K562 (cell line): ENCODE results near the gene OGFR. TPM values are rescaled to one million over a fixed set of nuclear protein-coding genes. Genes with fewer than 3 reads are reported as not detected.
A peak's percentile ranks its signal among the peaks of the same experiment; 100 is the strongest.

Source experiments
- ATAC-seq: fragments of 200-7000 bp; cut with Tn5 transposase; 3 replicates; pipeline ENCODE4 v1.9.1; 2020; ENCODE audit warnings: moderate library complexity
- BruUV-seq: library from RNA; stranded (reverse); fragments of 400-500 nt; replicated peaks from 2 replicates; lab custom pipeline; 2021; lab: Mats Ljungman, UMichigan
- CTCF ChIA-PET: fragments of 300-600 bp; formaldehyde crosslinking; extraction: SDS; loops from one replicate; lab custom pipeline; 2021; ENCODE audit warnings: low intra/inter-chr PET ratio; lab: Yijun Ruan, JAX
- POLR2A ChIA-PET: fragments of 300-600, 350-650 bp; sonication (Branson Sonifier 250); formaldehyde crosslinking; extraction: SDS; loops from one replicate; lab custom pipeline; 2021; ENCODE audit warnings: antibody characterized with exemption, inconsistent platforms; lab: Yijun Ruan, JAX
- DNase-seq, 4 experiments: peaks; one replicate each; pipeline versions ENCODE4 v3.0.0 to v3.0.0-alpha.2; 2011 to 2018; ENCODE audit warnings: low spot score in 3 of 4, mixed read lengths in 3 of 4; ENCODE audit errors: extremely low read depth in 1 of 4
- FAIRE-seq: peaks from 2 replicates; lab custom pipeline; 2011; peaks lifted over from hg19 to GRCh38; lab: Jason Lieb, UNC
- H2AFZ ChIP-seq: 2 replicates; pipeline ENCODE4 v1.6.0; 2011; ENCODE audit warnings: low read depth, low read length, control low read depth, inconsistent platforms
- H3K27ac ChIP-seq: fragments of 200-600 bp; 3 replicates; pipeline ENCODE4 v1.8.0; 2011; ENCODE audit warnings: low read depth, mild to moderate bottlenecking, control low read depth, inconsistent platforms, low read length, moderate library complexity, mixed read lengths; ENCODE audit errors: extremely low read depth
- H3K27me3 ChIP-seq, 2 experiments: fragments of 300-600 bp in 1 of 2; 2 replicates in 1 of 2; 3 replicates in 1 of 2; pipeline versions ENCODE4 v1.6.0 to v1.8.0; 2011; ENCODE audit warnings: inconsistent platforms in 2 of 2, low read length in 2 of 2, mild to moderate bottlenecking in 1 of 2, mixed read lengths in 1 of 2, moderate library complexity in 1 of 2; ENCODE audit not compliant: control insufficient read depth in 2 of 2, insufficient read depth in 2 of 2
- H3K36me3 ChIP-seq: fragments of 300-600 bp; 3 replicates; pipeline ENCODE4 v1.8.0; 2011; ENCODE audit warnings: mild to moderate bottlenecking, low read length, inconsistent platforms; ENCODE audit not compliant: control insufficient read depth, insufficient read depth
- H3K4me1 ChIP-seq, 2 experiments: fragments of 200-600 bp in 1 of 2; replicated peaks in 1 of 2; 2 replicates in 1 of 2; 3 replicates in 1 of 2; pipeline versions ENCODE4 v1.5.1 to v1.8.0; 2011; ENCODE audit warnings: inconsistent platforms in 2 of 2, low read length in 2 of 2, mild to moderate bottlenecking in 1 of 2, mixed read lengths in 1 of 2, moderate library complexity in 1 of 2; ENCODE audit not compliant: control insufficient read depth in 2 of 2, insufficient read depth in 2 of 2
- H3K4me2 ChIP-seq: 2 replicates; pipeline ENCODE4 v1.6.1; 2011; ENCODE audit warnings: low read length, control low read depth, inconsistent platforms, mixed read lengths; ENCODE audit not compliant: insufficient read depth
- H3K4me3 ChIP-seq: fragments of 200-600 bp; sonication (generic), shearing (Covaris generic); 2 replicates; pipeline ENCODE4 v1.5.1; 2016; ENCODE audit warnings: control low read depth, inconsistent platforms
- H3K79me2 ChIP-seq: fragments of 200-600 bp; 3 replicates; pipeline ENCODE4 v1.8.0; 2011; ENCODE audit warnings: low read length, inconsistent platforms; ENCODE audit not compliant: control insufficient read depth, insufficient read depth
- H3K9ac ChIP-seq, 2 experiments: 2 replicates each; pipeline versions ENCODE4 v1.6.0 to v1.6.1; 2011; ENCODE audit warnings: low read depth in 2 of 2, low read length in 2 of 2, control low read depth in 1 of 2, inconsistent platforms in 1 of 2, mild to moderate bottlenecking in 1 of 2, mixed read lengths in 1 of 2; ENCODE audit not compliant: insufficient read depth in 1 of 2
- H3K9me1 ChIP-seq: one replicate; pipeline ENCODE4 v1.6.0; 2011; ENCODE audit warnings: inconsistent platforms, mild to moderate bottlenecking, low read length, moderate library complexity; ENCODE audit not compliant: control insufficient read depth, insufficient read depth
- H3K9me3 ChIP-seq: replicated peaks from 2 replicates; pipeline ENCODE4 v1.5.1; 2011; ENCODE audit warnings: low read depth, low read length, inconsistent platforms; ENCODE audit not compliant: control insufficient read depth, insufficient read depth
- H4K20me1 ChIP-seq: replicated peaks from 2 replicates; pipeline ENCODE4 v1.6.1; 2011; ENCODE audit warnings: low read length, inconsistent platforms, mixed read lengths; ENCODE audit not compliant: control insufficient read depth, insufficient read depth
- JUN ChIP-seq, 2 experiments: sonication (generic) in 1 of 2; formaldehyde crosslinking in 1 of 2; IDR thresholded peaks; 2 replicates each; pipeline versions ENCODE4 v1.6.1 to v1.8.0; 2012 to 2022; ENCODE audit warnings: borderline replicate concordance in 2 of 2, mild to moderate bottlenecking in 2 of 2, improper control_type of control experiment in 1 of 2, low read depth in 1 of 2, low read length in 1 of 2, missing genetic modification reagents in 1 of 2
- NFE2 ChIP-seq: IDR thresholded peaks from 2 replicates; pipeline ENCODE4 v1.6.1; 2014; ENCODE audit warnings: antibody characterized with exemption, low read depth
- NR4A1 ChIP-seq, 2 experiments: fragments of 250-450 bp in 1 of 2; fragments of 450-650 bp in 1 of 2; sonication (Bioruptor Pico) in 1 of 2; IDR thresholded peaks; 2 replicates each; pipeline versions ENCODE4 v1.4.0 to v1.6.1; 2016 to 2020; ENCODE audit warnings: mild to moderate bottlenecking in 2 of 2, missing compliant biosample characterization in 1 of 2, missing genetic modification characterization in 1 of 2, moderate library complexity in 1 of 2
- SMARCB1 ChIP-seq: IDR thresholded peaks from 2 replicates; pipeline ENCODE4 v1.6.1; 2011; ENCODE audit warnings: improper control_type of control experiment, low read depth; ENCODE audit not compliant: insufficient read length
- XRCC3 ChIP-seq: fragments of 450-650 bp; IDR thresholded peaks from 2 replicates; pipeline ENCODE4 v1.6.1; 2017; ENCODE audit warnings: mild to moderate bottlenecking, moderate library complexity
- ZNF282 ChIP-seq: sonication (generic); formaldehyde crosslinking; IDR thresholded peaks from 2 replicates; pipeline ENCODE4 v1.8.1; 2023; ENCODE audit warnings: missing genetic modification reagents
- WGBS: fragments of 100-300 bp; shearing (Covaris generic); methylation state at CpG from one replicate; pipeline ENCODE4 v1.1.6; 2016; ENCODE audit warnings: low coverage, mixed read lengths; ENCODE audit not compliant: insufficient coverage; ENCODE audit errors: missing lambda C conversion rate; 5-methylcytosine and 5-hydroxymethylcytosine counted together
- in situ Hi-C: fragments of 300-500 bp; cut with MboI; formaldehyde crosslinking; loops from 4 replicates; pipeline ENCODE4 v1.15.0; 2018; ENCODE audit warnings: inconsistent platforms, mixed read lengths
- intact Hi-C: fragments of 100-400 bp; cut with micrococcal nuclease; formaldehyde crosslinking; loops from 2 replicates; pipeline ENCODE4 v1.14.2; 2022
- polyA plus RNA-seq, 8 experiments: library from polyadenylated mRNA; depleted of rRNA in 4 of 8; stranded (reverse) in 5 of 8; unstranded in 3 of 8; fragments of >200 nt; fragmentation: Nextera tagmentation in 2 of 8; fragmentation: Illumina TruSeq in 1 of 8; extraction: Ambion mirVana in 2 of 8; extraction: Trizol in 1 of 8; gene quantifications; 2 replicates each; pipeline versions ENCODE4 v1.2.1 to v1.2.3, GENCODE V29; 2011 to 2014; ENCODE audit warnings: inconsistent platforms in 1 of 8, missing spikeins in 1 of 8
- total RNA-seq, 7 experiments: library from RNA; depleted of rRNA in 6 of 7; stranded (reverse); fragments of >200 nt in 6 of 7; fragmentation: Illumina TruSeq in 2 of 7; extraction: Trizol in 2 of 7; gene quantifications; 2 replicates each; pipeline versions ENCODE4 v1.2.1 to v1.2.3, GENCODE V29; 2011 to 2021; ENCODE audit warnings: low replicate concordance in 1 of 7
- TF ChIP-seq, protein P1 (sequence below): fragments of 450-650 bp; formaldehyde crosslinking; IDR thresholded peaks from 2 replicates; pipeline ENCODE4 v1.4.0; 2022; ENCODE audit warnings: missing genetic modification characterization
- TF ChIP-seq, protein P2 (sequence below): sonication (generic); formaldehyde crosslinking; IDR thresholded peaks from 2 replicates; pipeline ENCODE4 v1.5.0; 2020; ENCODE audit warnings: missing genetic modification reagents
- TF ChIP-seq, protein P3 (sequence below): fragments of 250-450 bp; sonication (Bioruptor Pico); IDR thresholded peaks from 2 replicates; pipeline ENCODE4 v1.9.0; 2021; ENCODE audit warnings: mild to moderate bottlenecking
- TF ChIP-seq, protein P4 (sequence below): sonication (generic); formaldehyde crosslinking; IDR thresholded peaks from 2 replicates; pipeline ENCODE4 v1.8.1; 2022; ENCODE audit warnings: missing genetic modification reagents
- TF ChIP-seq, protein P5 (sequence below): fragments of 450-650 bp; formaldehyde crosslinking; IDR thresholded peaks from 2 replicates; pipeline ENCODE4 v1.4.0; 2022; ENCODE audit warnings: missing genetic modification characterization
- TF ChIP-seq, protein P6 (sequence below): fragments of 250-450 bp; sonication (Bioruptor Pico); IDR thresholded peaks from 2 replicates; pipeline ENCODE4 v1.6.1; 2021; ENCODE audit warnings: mild to moderate bottlenecking

Gene OGFR
- total and polyA plus RNA-seq, 9 of the 15 experiments (the other 6 are each of a cell fraction or from before 2014, with no cell fraction given) = 0.39 to 56.3 (median 17.5) TPM

DNA sequence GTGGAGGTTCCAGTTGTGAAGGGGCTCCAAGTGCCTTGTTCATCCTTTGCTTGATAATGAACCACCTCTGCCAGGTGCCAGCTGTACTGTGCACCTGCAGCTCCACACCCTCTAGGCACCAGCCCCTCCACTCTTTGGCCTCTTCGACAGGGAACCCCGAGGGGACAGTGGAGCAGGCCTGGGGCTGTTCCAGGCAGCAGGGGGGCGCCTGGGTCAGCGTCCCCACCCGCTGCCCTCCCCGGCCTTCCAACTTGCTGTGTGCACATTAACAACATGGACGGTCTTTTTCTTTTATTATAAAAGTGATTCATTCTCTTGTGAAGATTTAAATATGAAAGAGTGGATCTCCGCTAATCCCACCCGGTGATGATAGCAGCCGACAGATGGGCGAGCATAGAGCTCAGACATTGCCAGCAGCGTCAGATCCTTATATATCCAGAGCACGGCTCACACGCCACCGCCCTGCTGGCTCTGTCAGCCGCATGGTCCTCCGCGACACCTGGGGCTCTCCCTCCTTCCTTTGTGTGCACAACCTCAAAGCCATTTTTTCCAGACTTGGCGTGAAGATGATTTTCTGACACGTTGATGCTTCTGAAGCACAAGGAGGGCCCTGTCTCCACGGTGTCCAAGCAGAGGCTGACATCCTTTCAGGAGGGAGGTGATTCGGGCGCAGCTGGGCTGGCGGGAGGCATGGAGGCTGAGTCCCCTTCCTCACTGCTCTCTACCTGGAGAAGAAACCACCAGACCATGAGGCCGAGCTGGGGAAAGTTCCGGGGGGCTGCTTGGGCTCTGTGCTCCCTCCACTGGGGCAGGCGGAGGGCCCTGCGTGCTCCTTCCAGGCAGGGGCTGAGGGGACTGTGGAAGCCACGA lies 30.6 kb upstream of the OGFR start (continued):
- TF ChIP-seq, protein P1, sequence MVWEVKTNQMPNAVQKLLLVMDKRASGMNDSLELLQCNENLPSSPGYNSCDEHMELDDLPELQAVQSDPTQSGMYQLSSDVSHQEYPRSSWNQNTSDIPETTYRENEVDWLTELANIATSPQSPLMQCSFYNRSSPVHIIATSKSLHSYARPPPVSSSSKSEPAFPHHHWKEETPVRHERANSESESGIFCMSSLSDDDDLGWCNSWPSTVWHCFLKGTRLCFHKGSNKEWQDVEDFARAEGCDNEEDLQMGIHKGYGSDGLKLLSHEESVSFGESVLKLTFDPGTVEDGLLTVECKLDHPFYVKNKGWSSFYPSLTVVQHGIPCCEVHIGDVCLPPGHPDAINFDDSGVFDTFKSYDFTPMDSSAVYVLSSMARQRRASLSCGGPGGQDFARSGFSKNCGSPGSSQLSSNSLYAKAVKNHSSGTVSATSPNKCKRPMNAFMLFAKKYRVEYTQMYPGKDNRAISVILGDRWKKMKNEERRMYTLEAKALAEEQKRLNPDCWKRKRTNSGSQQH (CRISPR knock-in tag) = no peak
- TF ChIP-seq, protein P2, sequence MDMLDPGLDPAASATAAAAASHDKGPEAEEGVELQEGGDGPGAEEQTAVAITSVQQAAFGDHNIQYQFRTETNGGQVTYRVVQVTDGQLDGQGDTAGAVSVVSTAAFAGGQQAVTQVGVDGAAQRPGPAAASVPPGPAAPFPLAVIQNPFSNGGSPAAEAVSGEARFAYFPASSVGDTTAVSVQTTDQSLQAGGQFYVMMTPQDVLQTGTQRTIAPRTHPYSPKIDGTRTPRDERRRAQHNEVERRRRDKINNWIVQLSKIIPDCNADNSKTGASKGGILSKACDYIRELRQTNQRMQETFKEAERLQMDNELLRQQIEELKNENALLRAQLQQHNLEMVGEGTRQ (CRISPR knock-in tag) = no peak
- no peak for TF ChIP-seq ZNF282 (CRISPR knock-in tag)
- TF ChIP-seq, all 486 proteins: peak for 4

DNA sequence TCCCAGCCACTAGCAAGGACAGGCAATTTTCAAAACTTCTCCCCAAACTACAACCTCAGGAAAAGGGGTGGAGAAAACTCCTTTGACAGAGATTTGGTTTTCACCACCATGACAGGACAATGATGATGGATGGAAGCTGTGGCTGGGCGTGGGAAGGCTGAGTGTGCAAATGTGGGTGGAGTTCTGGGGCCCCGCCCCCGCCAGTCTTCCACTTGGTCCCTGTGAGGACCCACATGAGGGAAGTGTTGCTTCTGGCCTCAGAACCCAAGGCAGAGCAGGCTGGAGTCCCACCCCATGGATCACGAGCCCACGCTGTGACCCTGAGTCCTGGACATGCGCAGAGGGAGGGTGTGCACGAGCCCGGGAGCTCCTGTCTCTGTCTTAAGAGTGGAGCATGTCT lies 29.9 kb upstream of the OGFR start:
- Histone ChIP-seq H3K4me1 (peaks cover 20 to 77% of the 10 kb centered on the region in 2 experiments), H4K20me1 (peaks cover 10% of the 10 kb centered on the region; the same call in 1 of the 2 replicates), H2AFZ (peak overlapping the region; percentile 10; the same call in 1 of the 2 replicates), H3K9me1 (no peaks in the 10 kb centered on the region), H3K36me3 (no peaks in the 10 kb centered on the region), H3K9ac (peak overlapping the region; percentile 66 to 88; a peak in 3 of 4 replicates), H3K27ac (peak overlapping the region; percentile 99; the same call in 1 of the 3 replicates), H3K9me3 (no peaks in the 10 kb centered on the region), H3K79me2 (peaks cover 5% of the 10 kb centered on the region; the same call in 2 of the 3 replicates), H3K4me3 (peak overlapping the region; percentile 46; the same call in 1 of the 2 replicates), H3K4me2 (peak overlapping the region; percentile 98), H3K27me3 (no peaks in the 10 kb centered on the region; a peak in 1 of 5 replicates)
- in situ Hi-C loops = no loop called here
- ATAC-seq = peak; percentile 67
- no TSS peak for BruUV-seq
- CTCF ChIA-PET = no interaction called here
- 15% methylated on average over 7 of the region's 8 CpGs for WGBS
- FAIRE-seq = peak; percentile 88
- intact Hi-C loops = no loop called here
- peak; percentile 68 to 76 (median 74) for DNase-seq
- POLR2A ChIA-PET = interaction anchor here (0.6 to 1.2 kb wide), 3 partner anchors 11 to 19 kb away, joined by 3 read pairs; no protein-coding TSS in a partner anchor
- TF ChIP-seq, protein P3, sequence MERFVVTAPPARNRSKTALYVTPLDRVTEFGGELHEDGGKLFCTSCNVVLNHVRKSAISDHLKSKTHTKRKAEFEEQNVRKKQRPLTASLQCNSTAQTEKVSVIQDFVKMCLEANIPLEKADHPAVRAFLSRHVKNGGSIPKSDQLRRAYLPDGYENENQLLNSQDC (CRISPR knock-in tag) = no peak
- TF ChIP-seq, protein P4, sequence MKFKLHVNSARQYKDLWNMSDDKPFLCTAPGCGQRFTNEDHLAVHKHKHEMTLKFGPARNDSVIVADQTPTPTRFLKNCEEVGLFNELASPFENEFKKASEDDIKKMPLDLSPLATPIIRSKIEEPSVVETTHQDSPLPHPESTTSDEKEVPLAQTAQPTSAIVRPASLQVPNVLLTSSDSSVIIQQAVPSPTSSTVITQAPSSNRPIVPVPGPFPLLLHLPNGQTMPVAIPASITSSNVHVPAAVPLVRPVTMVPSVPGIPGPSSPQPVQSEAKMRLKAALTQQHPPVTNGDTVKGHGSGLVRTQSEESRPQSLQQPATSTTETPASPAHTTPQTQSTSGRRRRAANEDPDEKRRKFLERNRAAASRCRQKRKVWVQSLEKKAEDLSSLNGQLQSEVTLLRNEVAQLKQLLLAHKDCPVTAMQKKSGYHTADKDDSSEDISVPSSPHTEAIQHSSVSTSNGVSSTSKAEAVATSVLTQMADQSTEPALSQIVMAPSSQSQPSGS (CRISPR knock-in tag) = no peak
- TF ChIP-seq, protein P5, sequence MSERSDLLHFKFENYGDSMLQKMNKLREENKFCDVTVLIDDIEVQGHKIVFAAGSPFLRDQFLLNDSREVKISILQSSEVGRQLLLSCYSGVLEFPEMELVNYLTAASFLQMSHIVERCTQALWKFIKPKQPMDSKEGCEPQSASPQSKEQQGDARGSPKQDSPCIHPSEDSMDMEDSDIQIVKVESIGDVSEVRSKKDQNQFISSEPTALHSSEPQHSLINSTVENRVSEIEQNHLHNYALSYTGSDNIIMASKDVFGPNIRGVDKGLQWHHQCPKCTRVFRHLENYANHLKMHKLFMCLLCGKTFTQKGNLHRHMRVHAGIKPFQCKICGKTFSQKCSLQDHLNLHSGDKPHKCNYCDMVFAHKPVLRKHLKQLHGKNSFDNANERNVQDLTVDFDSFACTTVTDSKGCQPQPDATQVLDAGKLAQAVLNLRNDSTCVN (CRISPR knock-in tag) = no peak
- TF ChIP-seq JUN (IDR thresholded peaks at IDR 0.05; ENCODE audit: borderline replicate concordance, low read depth, low read length) (no peak), JUN (CRISPR knock-in tag; IDR thresholded peaks at IDR 0.05; ENCODE audit: borderline replicate concordance) (no peak), XRCC3 (no peak), SMARCB1 (no peak), NFE2 (peak; percentile 66), NR4A1 (CRISPR knock-in tag; IDR thresholded peaks at IDR 0.05) (no peak), NR4A1 (tag; IDR thresholded peaks at IDR 0.05) (no peak)
- TF ChIP-seq, protein P6, sequence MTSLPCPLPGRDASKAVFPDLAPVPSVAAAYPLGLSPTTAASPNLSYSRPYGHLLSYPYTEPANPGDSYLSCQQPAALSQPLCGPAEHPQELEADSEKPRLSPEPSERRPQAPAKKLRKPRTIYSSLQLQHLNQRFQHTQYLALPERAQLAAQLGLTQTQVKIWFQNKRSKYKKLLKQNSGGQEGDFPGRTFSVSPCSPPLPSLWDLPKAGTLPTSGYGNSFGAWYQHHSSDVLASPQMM = no peak
